ENCODE measurements around the gene CBX4.

GRCh38 chr17:79843474-79843815, 4.2 kb upstream of the CBX4 start:
- TF ChIP-seq MAFK (conservative IDR thresholded peaks at IDR 0.05 in 1 of 2, IDR thresholded peaks at IDR 0.05 in 1 of 2; ENCODE audit: low read length in 2 of 2) (no peak), HMG20B (CRISPR knock-in tag; conservative IDR thresholded peaks at IDR 0.05) (no peak), ZNF350 (CRISPR knock-in tag; IDR thresholded peaks at IDR 0.05; ENCODE audit: borderline replicate concordance, low read depth) (no peak)
- TF ChIP-seq, protein P1, sequence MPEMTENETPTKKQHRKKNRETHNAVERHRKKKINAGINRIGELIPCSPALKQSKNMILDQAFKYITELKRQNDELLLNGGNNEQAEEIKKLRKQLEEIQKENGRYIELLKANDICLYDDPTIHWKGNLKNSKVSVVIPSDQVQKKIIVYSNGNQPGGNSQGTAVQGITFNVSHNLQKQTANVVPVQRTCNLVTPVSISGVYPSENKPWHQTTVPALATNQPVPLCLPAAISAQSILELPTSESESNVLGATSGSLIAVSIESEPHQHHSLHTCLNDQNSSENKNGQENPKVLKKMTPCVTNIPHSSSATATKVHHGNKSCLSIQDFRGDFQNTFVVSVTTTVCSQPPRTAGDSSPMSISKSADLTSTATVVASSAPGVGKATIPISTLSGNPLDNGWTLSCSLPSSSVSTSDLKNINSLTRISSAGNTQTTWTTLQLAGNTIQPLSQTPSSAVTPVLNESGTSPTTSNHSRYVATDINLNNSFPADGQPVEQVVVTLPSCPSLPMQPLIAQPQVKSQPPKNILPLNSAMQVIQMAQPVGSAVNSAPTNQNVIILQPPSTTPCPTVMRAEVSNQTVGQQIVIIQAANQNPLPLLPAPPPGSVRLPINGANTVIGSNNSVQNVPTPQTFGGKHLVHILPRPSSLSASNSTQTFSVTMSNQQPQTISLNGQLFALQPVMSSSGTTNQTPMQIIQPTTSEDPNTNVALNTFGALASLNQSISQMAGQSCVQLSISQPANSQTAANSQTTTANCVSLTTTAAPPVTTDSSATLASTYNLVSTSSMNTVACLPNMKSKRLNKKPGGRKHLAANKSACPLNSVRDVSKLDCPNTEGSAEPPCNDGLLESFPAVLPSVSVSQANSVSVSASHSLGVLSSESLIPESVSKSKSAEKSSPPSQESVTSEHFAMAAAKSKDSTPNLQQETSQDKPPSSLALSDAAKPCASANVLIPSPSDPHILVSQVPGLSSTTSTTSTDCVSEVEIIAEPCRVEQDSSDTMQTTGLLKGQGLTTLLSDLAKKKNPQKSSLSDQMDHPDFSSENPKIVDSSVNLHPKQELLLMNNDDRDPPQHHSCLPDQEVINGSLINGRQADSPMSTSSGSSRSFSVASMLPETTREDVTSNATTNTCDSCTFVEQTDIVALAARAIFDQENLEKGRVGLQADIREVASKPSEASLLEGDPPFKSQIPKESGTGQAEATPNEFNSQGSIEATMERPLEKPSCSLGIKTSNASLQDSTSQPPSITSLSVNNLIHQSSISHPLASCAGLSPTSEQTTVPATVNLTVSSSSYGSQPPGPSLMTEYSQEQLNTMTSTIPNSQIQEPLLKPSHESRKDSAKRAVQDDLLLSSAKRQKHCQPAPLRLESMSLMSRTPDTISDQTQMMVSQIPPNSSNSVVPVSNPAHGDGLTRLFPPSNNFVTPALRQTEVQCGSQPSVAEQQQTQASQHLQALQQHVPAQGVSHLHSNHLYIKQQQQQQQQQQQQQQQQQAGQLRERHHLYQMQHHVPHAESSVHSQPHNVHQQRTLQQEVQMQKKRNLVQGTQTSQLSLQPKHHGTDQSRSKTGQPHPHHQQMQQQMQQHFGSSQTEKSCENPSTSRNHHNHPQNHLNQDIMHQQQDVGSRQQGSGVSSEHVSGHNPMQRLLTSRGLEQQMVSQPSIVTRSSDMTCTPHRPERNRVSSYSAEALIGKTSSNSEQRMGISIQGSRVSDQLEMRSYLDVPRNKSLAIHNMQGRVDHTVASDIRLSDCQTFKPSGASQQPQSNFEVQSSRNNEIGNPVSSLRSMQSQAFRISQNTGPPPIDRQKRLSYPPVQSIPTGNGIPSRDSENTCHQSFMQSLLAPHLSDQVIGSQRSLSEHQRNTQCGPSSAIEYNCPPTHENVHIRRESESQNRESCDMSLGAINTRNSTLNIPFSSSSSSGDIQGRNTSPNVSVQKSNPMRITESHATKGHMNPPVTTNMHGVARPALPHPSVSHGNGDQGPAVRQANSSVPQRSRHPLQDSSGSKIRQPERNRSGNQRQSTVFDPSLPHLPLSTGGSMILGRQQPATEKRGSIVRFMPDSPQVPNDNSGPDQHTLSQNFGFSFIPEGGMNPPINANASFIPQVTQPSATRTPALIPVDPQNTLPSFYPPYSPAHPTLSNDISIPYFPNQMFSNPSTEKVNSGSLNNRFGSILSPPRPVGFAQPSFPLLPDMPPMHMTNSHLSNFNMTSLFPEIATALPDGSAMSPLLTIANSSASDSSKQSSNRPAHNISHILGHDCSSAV (CRISPR knock-in tag; IDR thresholded peaks at IDR 0.05; ENCODE audit: borderline replicate concordance), result no peak
- TF ChIP-seq, protein P2, sequence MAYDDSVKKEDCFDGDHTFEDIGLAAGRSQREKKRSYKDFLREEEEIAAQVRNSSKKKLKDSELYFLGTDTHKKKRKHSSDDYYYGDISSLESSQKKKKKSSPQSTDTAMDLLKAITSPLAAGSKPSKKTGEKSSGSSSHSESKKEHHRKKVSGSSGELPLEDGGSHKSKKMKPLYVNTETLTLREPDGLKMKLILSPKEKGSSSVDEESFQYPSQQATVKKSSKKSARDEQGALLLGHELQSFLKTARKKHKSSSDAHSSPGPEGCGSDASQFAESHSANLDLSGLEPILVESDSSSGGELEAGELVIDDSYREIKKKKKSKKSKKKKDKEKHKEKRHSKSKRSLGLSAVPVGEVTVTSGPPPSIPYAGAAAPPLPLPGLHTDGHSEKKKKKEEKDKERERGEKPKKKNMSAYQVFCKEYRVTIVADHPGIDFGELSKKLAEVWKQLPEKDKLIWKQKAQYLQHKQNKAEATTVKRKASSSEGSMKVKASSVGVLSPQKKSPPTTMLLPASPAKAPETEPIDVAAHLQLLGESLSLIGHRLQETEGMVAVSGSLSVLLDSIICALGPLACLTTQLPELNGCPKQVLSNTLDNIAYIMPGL (CRISPR knock-in tag; IDR thresholded peaks at IDR 0.05; ENCODE audit: borderline replicate concordance in 1 of 2, low read depth in 1 of 2), result no peak
